CD14-positive monocyte (primary cell): Measurements from ENCODE around the gene CYTH1. TPM values are rescaled to one million over a fixed set of nuclear protein-coding genes. Genes with fewer than 3 reads are reported as not detected.

Source experiments
- DNase-seq, 3 donors: peaks; one replicate each; pipeline ENCODE4 v3.0.0-alpha.2; 2011 to 2022
- H2AFZ ChIP-seq: 2 replicates; pipeline ENCODE4 v1.6.0; 2012; ENCODE audit warnings: mild to moderate bottlenecking, low read depth, low read length, inconsistent platforms; ENCODE audit not compliant: insufficient read depth, poor library complexity, severe bottlenecking
- H3K27ac ChIP-seq, 2 donors: 1 replicate in 1 of 2; 2 replicates in 1 of 2; pipeline ENCODE4 v1.5.1; 2012 to 2013; ENCODE audit warnings: low read length in 2 of 2, control low read depth in 1 of 2, inconsistent platforms in 1 of 2, low read depth in 1 of 2, mild to moderate bottlenecking in 1 of 2
- H3K27me3 ChIP-seq, 2 donors: one replicate each; pipeline versions ENCODE4 v1.6.0 to v1.6.1; 2011 to 2013; ENCODE audit warnings: low read length in 2 of 2; ENCODE audit not compliant: control insufficient read depth in 2 of 2, insufficient read depth in 2 of 2
- H3K36me3 ChIP-seq, 2 donors: replicated peaks in 1 of 2; 1 replicate in 1 of 2; 2 replicates in 1 of 2; pipeline versions ENCODE4 v1.5.1 to v1.6.1; 2012 to 2013; ENCODE audit warnings: low read length in 2 of 2, control low read depth in 1 of 2, inconsistent platforms in 1 of 2, mild to moderate bottlenecking in 1 of 2; ENCODE audit not compliant: insufficient read depth in 2 of 2, control insufficient read depth in 1 of 2
- H3K4me1 ChIP-seq, 2 donors: 1 replicate in 1 of 2; 2 replicates in 1 of 2; pipeline versions ENCODE4 v1.5.1 to v1.6.1; 2012 to 2013; ENCODE audit warnings: low read length in 2 of 2, control low read depth in 1 of 2, inconsistent platforms in 1 of 2, mild to moderate bottlenecking in 1 of 2, moderate library complexity in 1 of 2; ENCODE audit not compliant: insufficient read depth in 2 of 2, control insufficient read depth in 1 of 2
- H3K4me2 ChIP-seq: replicated peaks from 2 replicates; pipeline ENCODE3; 2012; ENCODE audit warnings: low read length, moderate library complexity, mild to moderate bottlenecking; ENCODE audit not compliant: poor library complexity, severe bottlenecking; ENCODE audit errors: extremely low read depth
- H3K4me3 ChIP-seq, 3 experiments: fragments of 200-600 bp in 1 of 3; sonication (generic) in 1 of 3; replicated peaks in 1 of 3; 1 replicate in 2 of 3; 2 replicates in 1 of 3; pipeline ENCODE4 v1.5.1; 2011 to 2013; ENCODE audit warnings: low read length in 3 of 3, mild to moderate bottlenecking in 3 of 3, control low read depth in 2 of 3, low read depth in 2 of 3, inconsistent platforms in 1 of 3, moderate library complexity in 1 of 3
- H3K79me2 ChIP-seq: 2 replicates; pipeline ENCODE4 v1.6.0; 2012; ENCODE audit warnings: mild to moderate bottlenecking, control low read depth, inconsistent platforms, low read length, moderate library complexity; ENCODE audit not compliant: insufficient read depth
- H3K9ac ChIP-seq: 2 replicates; pipeline ENCODE4 v1.6.0; 2017; ENCODE audit warnings: low read length, mild to moderate bottlenecking; ENCODE audit not compliant: insufficient read depth, poor library complexity, severe bottlenecking
- H3K9me3 ChIP-seq, 2 donors: replicated peaks in 1 of 2; 1 replicate in 1 of 2; 2 replicates in 1 of 2; pipeline versions ENCODE4 v1.5.1 to v1.6.1; 2012 to 2013; ENCODE audit warnings: low read length in 2 of 2, control low read depth in 1 of 2; ENCODE audit not compliant: control insufficient read depth in 1 of 2, insufficient read depth in 1 of 2
- H4K20me1 ChIP-seq: 2 replicates; pipeline ENCODE4 v1.6.0; 2012; ENCODE audit warnings: mild to moderate bottlenecking, low read length, control low read depth, moderate library complexity; ENCODE audit not compliant: insufficient read depth
- H3K27ac Mint-ChIP-seq, 7 donors: one replicate each; pipeline ENCODE4 v1.8.0; 2020; ENCODE audit warnings: mild to moderate bottlenecking in 7 of 7, mixed read lengths in 7 of 7, moderate library complexity in 6 of 7, inconsistent platforms in 2 of 7
- H3K27me3 Mint-ChIP-seq, 3 donors: one replicate each; pipeline ENCODE4 v1.8.0; 2021 to 2022; ENCODE audit warnings: low read depth in 3 of 3, mild to moderate bottlenecking in 3 of 3, mixed read lengths in 3 of 3, moderate library complexity in 3 of 3, inconsistent platforms in 1 of 3
- H3K36me3 Mint-ChIP-seq, 2 donors: one replicate each; pipeline ENCODE4 v1.8.0; 2020; ENCODE audit warnings: mixed read lengths in 2 of 2, inconsistent platforms in 1 of 2, mild to moderate bottlenecking in 1 of 2
- H3K4me1 Mint-ChIP-seq: one replicate; pipeline ENCODE4 v1.8.0; 2020; ENCODE audit warnings: mild to moderate bottlenecking, mixed read lengths
- H3K4me3 Mint-ChIP-seq, 2 donors: one replicate each; pipeline ENCODE4 v1.8.0; 2020; ENCODE audit warnings: mild to moderate bottlenecking in 2 of 2, mixed read lengths in 2 of 2, moderate library complexity in 1 of 2
- H3K9me3 Mint-ChIP-seq, 7 donors: one replicate each; pipeline ENCODE4 v1.8.0; 2020 to 2022; ENCODE audit warnings: mixed read lengths in 7 of 7, mild to moderate bottlenecking in 6 of 7, moderate library complexity in 6 of 7, inconsistent platforms in 2 of 7
- CTCF ChIP-seq: fragments of 200-600 bp; IDR thresholded peaks from one replicate; pipeline ENCODE4 v1.8.0; 2022; ENCODE audit warnings: antibody characterized with exemption, mild to moderate bottlenecking
- WGBS: methylation state at CpG from one replicate; pipeline ENCODE4 v1.1.5; 2013; ENCODE audit warnings: missing lambda C conversion rate; ENCODE audit not compliant: insufficient coverage; 5-methylcytosine and 5-hydroxymethylcytosine counted together
- intact Hi-C, 2 donors: fragments of 100-400 bp; cut with micrococcal nuclease; formaldehyde crosslinking; loops; one replicate each; pipeline versions ENCODE4 v1.15.0 to v1.15.1; 2023
- polyA plus RNA-seq, 3 donors: library from polyadenylated mRNA; depleted of rRNA in 1 of 3; unstranded in 2 of 3; stranded (reverse) in 1 of 3; fragments of 300-500 nt in 2 of 3; fragments of >200 nt in 1 of 3; fragmentation: Illumina TruSeq in 2 of 3; gene quantifications; 1 replicate in 2 of 3; 2 replicates in 1 of 3; pipeline ENCODE4 v1.2.3, GENCODE V29; 2012 to 2021

Gene CYTH1
- polyA plus RNA-seq, 3 donors: 68.6 to 211 (median 80.9) TPM

- Histone ChIP-seq H3K36me3 (peaks cover 0 to 17% of the 10 kb centered on the region in 2 donors), H3K4me2 (no peak overlapping the region), H3K9ac (no peak overlapping the region), H3K79me2 (peaks cover 100% of the 10 kb centered on the region), H3K27me3 (no peaks in the 10 kb centered on the region), H3K27ac (peak overlapping the region in 1 of 2 donors; percentile 67), H3K9me3 (no peaks in the 10 kb centered on the region), H3K4me3 (no peak overlapping the region), H4K20me1 (peaks cover 100% of the 10 kb centered on the region), H3K4me1 (peaks cover 53 to 87% of the 10 kb centered on the region in 2 donors), H2AFZ (no peak overlapping the region)
- WGBS: 94% methylated on average over 2 of the region's 5 CpGs
- TF ChIP-seq CTCF: no peak
- Mint-ChIP-seq H3K27me3 (peaks cover 0 to 4% (median 0%) of the 10 kb centered on the region in 3 donors), H3K9me3 (no peaks in the 10 kb centered on the region), H3K27ac (peak overlapping the region in 5 of 7 donors; percentile 35 to 97 (median 91)), H3K36me3 (peaks cover 26 to 29% of the 10 kb centered on the region in 2 donors), H3K4me3 (no peak overlapping the region), H3K4me1 (peaks cover 85% of the 10 kb centered on the region)
- intact Hi-C loops: loop anchor here in 1 of 2 donors (5.0 kb wide), 1 partner anchor 44 kb away; the partner anchor contains the start of gene CYTH1
- DNase-seq: no peak
Observed at GRCh38 chr17:78738698-78739097, 43.4 kb downstream of the CYTH1 start.

DNA sequence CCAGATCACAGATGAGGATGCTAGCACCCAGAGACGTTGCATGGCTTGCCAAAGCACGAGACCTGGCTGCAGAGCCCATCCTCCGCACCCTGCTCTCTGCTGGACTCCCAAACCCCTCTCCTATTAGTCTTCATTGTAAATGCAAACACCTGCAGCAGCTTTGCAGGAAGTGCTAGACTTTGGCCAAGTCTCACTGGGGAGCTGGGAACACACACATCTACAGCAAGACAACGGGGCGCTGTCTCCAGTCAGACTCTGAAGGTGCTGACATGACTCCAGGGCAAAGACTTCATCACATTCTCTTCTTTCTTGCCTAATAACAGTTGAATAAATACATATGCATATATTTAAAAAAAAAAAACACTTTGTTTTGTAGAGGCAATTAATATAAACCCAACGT is 43.8 kb downstream of the CYTH1 start:
- WGBS: 97% methylated on average over 3 of the region's 6 CpGs
- peaks cover 100% of the 10 kb centered on the region for H4K20me1 ChIP-seq
- no peak overlapping the region for H3K9ac ChIP-seq
- Mint-ChIP-seq H3K27ac (peak overlapping the region; percentile 54 to 97 (median 96)), H3K9me3 (no peaks in the 10 kb centered on the region), H3K27me3 (peaks cover 0 to 4% (median 0%) of the 10 kb centered on the region in 3 donors), H3K4me3 (no peak overlapping the region), H3K4me1 (peaks cover 88% of the 10 kb centered on the region), H3K36me3 (peaks cover 25 to 30% of the 10 kb centered on the region in 2 donors)
- no peaks in the 10 kb centered on the region for H3K27me3 ChIP-seq
- no peak overlapping the region for H3K4me2 ChIP-seq
- H3K4me3 ChIP-seq: no peak overlapping the region
- TF ChIP-seq CTCF: no peak
- H3K27ac ChIP-seq: peak overlapping the region in 1 of 2 donors; percentile 67
- no peak for DNase-seq
- peaks cover 100% of the 10 kb centered on the region for H3K79me2 ChIP-seq
- intact Hi-C loops: loop anchor here in 1 of 2 donors (5.0 kb wide), 1 partner anchor 44 kb away; the partner anchor contains the start of gene CYTH1
- peaks cover 53 to 83% of the 10 kb centered on the region in 2 donors for H3K4me1 ChIP-seq
- H3K36me3 ChIP-seq: peaks cover 0 to 13% of the 10 kb centered on the region in 2 donors
- H2AFZ ChIP-seq: no peak overlapping the region
- H3K9me3 ChIP-seq: no peaks in the 10 kb centered on the region
